Neural cell (in vitro differentiated cells): Measurements from ENCODE around the gene MIAT. TPM values are rescaled to one million over a fixed set of nuclear protein-coding genes. Genes with fewer than 3 reads are reported as not detected.

ENCODE experiments used
- H2AFZ ChIP-seq: fragments of 200-600, 300-800 bp; sonication (generic), shearing (Covaris generic); 2 replicates; pipeline ENCODE4 v1.6.0; 2014; ENCODE audit warnings: low read depth, mild to moderate bottlenecking, antibody characterized with exemption, low read length, moderate library complexity
- H3F3A ChIP-seq: fragments of 200-600 bp; shearing (Covaris generic); 2 replicates; pipeline ENCODE4 v1.6.1; 2016; ENCODE audit warnings: mild to moderate bottlenecking, moderate library complexity, mixed read lengths, antibody characterized with exemption, low read length; ENCODE audit not compliant: insufficient read depth, poor library complexity, severe bottlenecking
- H3K27ac ChIP-seq: fragments of 200-600, 300-800 bp; sonication (generic), shearing (Covaris generic); 2 replicates; pipeline ENCODE4 v1.5.1; 2014; ENCODE audit warnings: mild to moderate bottlenecking, low read length, moderate library complexity
- H3K27me3 ChIP-seq: fragments of 300-800, 200-600 bp; sonication (generic), shearing (Covaris generic); 2 replicates; pipeline ENCODE4 v1.6.0; 2014; ENCODE audit warnings: mild to moderate bottlenecking, low read depth, low read length, moderate library complexity; ENCODE audit not compliant: insufficient read depth
- H3K36me3 ChIP-seq: fragments of 300-800, 200-600 bp; sonication (generic), shearing (Covaris generic); 2 replicates; pipeline ENCODE4 v1.5.1; 2014; ENCODE audit warnings: mild to moderate bottlenecking, antibody characterized with exemption, low read length, moderate library complexity; ENCODE audit not compliant: insufficient read depth
- H3K4me2 ChIP-seq: fragments of 300-800, 200-600 bp; sonication (generic), shearing (Covaris generic); 2 replicates; pipeline ENCODE4 v1.6.0; 2014; ENCODE audit warnings: mild to moderate bottlenecking, low read length
- H3K4me3 ChIP-seq: fragments of 300-800, 200-600 bp; sonication (generic), shearing (Covaris generic); 2 replicates; pipeline ENCODE4 v1.5.1; 2014; ENCODE audit warnings: mild to moderate bottlenecking, low read length, moderate library complexity
- H3K79me2 ChIP-seq: fragments of 200-600 bp; shearing (Covaris generic); replicated peaks from 2 replicates; pipeline ENCODE4 v1.6.0; 2014; ENCODE audit warnings: mild to moderate bottlenecking, low read length, moderate library complexity; ENCODE audit not compliant: insufficient read depth
- H3K9ac ChIP-seq: fragments of 300-800, 200-600 bp; sonication (generic), shearing (Covaris generic); 2 replicates; pipeline ENCODE4 v1.6.1; 2016; ENCODE audit warnings: mild to moderate bottlenecking, low read length, mixed read lengths
- H3K9me2 ChIP-seq: fragments of 200-600 bp; shearing (Covaris generic); 2 replicates; pipeline ENCODE4 v1.6.1; 2016; ENCODE audit warnings: mild to moderate bottlenecking, low read length, mixed read lengths; ENCODE audit not compliant: insufficient read depth
- H3K9me3 ChIP-seq: fragments of 200-600, 300-800 bp; sonication (generic), shearing (Covaris generic); 2 replicates; pipeline ENCODE4 v1.6.1; 2016; ENCODE audit warnings: mild to moderate bottlenecking, mixed run types, low read length, moderate library complexity, mixed read lengths
- H4K20me1 ChIP-seq: fragments of 200-600 bp; shearing (Covaris generic); 2 replicates; pipeline ENCODE4 v1.6.1; 2016; ENCODE audit warnings: mild to moderate bottlenecking, mixed run types; ENCODE audit not compliant: insufficient read depth
- EP300 ChIP-seq: fragments of 450-650 bp; conservative IDR thresholded peaks from 2 replicates; pipeline ENCODE4 v1.6.1; 2014; ENCODE audit warnings: antibody characterized with exemption, mild to moderate bottlenecking, moderate library complexity; ENCODE audit not compliant: poor library complexity, severe bottlenecking
- EZH2 ChIP-seq: fragments of 200-600, 300-800 bp; shearing (Covaris generic), sonication (generic); IDR thresholded peaks from 2 replicates; pipeline ENCODE4 v1.6.1; 2014; ENCODE audit warnings: antibody characterized with exemption, low read length, borderline replicate concordance, mild to moderate bottlenecking; ENCODE audit not compliant: insufficient read depth, poor library complexity, severe bottlenecking
- MXI1 ChIP-seq: fragments of 450-650 bp; conservative IDR thresholded peaks from 2 replicates; pipeline ENCODE4 v1.6.1; 2014; ENCODE audit warnings: antibody characterized with exemption, mild to moderate bottlenecking; ENCODE audit not compliant: poor library complexity, severe bottlenecking
- POLR2AphosphoS5 ChIP-seq: IDR thresholded peaks from 2 replicates; pipeline ENCODE4 v1.6.1; 2012
- RAD21 ChIP-seq: fragments of 450-650 bp; conservative IDR thresholded peaks from 2 replicates; pipeline ENCODE4 v1.6.1; 2014; ENCODE audit warnings: antibody characterized with exemption, mild to moderate bottlenecking, moderate library complexity
- SMC3 ChIP-seq: fragments of 450-650 bp; conservative IDR thresholded peaks from 2 replicates; pipeline ENCODE4 v1.6.1; 2014; ENCODE audit warnings: antibody characterized with exemption, mild to moderate bottlenecking, moderate library complexity; ENCODE audit not compliant: poor library complexity
- TAF1 ChIP-seq: IDR thresholded peaks from 2 replicates; pipeline ENCODE4 v1.6.1; 2012; ENCODE audit warnings: low read depth
- polyA plus RNA-seq: library from polyadenylated mRNA; depleted of rRNA; stranded (reverse); fragments of >200 nt; gene quantifications from 2 replicates; pipeline ENCODE4 v1.2.3, GENCODE V29; 2014
- TF ChIP-seq, protein P1 (sequence below): IDR thresholded peaks from 2 replicates; pipeline ENCODE4 v1.6.1; 2012; ENCODE audit warnings: borderline replicate concordance
- TF ChIP-seq, protein P2 (sequence below): fragments of 450-650 bp; IDR thresholded peaks from 2 replicates; pipeline ENCODE4 v1.5.1; 2014; ENCODE audit warnings: antibody characterized with exemption, mild to moderate bottlenecking, moderate library complexity; ENCODE audit not compliant: poor library complexity, severe bottlenecking

The MIAT gene
- polyA plus RNA-seq, 1 donor from 2014 or later = 529 TPM

DNA sequence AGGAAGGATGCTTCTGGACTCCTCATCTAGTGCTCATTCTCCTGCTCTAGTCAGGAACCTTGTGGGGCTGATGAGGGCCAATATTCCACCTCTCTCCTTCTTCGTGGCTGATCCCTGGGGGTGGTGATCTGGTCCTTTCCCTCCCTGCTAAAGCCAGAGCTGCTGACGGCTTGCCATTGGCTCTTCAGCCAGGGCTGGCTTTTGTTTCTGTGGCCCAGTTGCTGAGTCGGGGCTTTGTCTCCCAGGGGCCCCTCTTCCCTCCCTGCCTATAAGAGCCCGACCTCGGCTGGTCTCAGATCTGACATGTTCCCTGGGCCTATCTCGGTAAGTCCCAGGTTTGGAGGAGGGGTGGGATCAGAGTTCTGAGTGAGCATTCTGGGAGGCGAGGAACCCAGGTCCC is 35.7 kb upstream of the MIAT start, which contains the start of gene CRYBA4:
Gene CRYBA4 (plus strand): TSS at position 301 of the 400 bp plus-strand sequence. CDS start 634 bp downstream, outside the sequence.
- Histone ChIP-seq H3K4me3 (no peak within 1 kb of the TSS), H3F3A (no peaks in the 10 kb centered on the region), H3K79me2 (no peaks in the 10 kb centered on the region), H3K9me2 (no peaks in the 10 kb centered on the region), H3K27me3 (no peaks in the 10 kb centered on the region), H2AFZ (no peak within 1 kb of the TSS), H3K27ac (no peak within 1 kb of the TSS), H3K9ac (no peak within 1 kb of the TSS), H3K36me3 (no peaks in the 10 kb centered on the region), H3K4me2 (no peak within 1 kb of the TSS), H4K20me1 (no peaks in the 10 kb centered on the region), H3K9me3 (no peaks in the 10 kb centered on the region)
- TF ChIP-seq, protein P1, sequence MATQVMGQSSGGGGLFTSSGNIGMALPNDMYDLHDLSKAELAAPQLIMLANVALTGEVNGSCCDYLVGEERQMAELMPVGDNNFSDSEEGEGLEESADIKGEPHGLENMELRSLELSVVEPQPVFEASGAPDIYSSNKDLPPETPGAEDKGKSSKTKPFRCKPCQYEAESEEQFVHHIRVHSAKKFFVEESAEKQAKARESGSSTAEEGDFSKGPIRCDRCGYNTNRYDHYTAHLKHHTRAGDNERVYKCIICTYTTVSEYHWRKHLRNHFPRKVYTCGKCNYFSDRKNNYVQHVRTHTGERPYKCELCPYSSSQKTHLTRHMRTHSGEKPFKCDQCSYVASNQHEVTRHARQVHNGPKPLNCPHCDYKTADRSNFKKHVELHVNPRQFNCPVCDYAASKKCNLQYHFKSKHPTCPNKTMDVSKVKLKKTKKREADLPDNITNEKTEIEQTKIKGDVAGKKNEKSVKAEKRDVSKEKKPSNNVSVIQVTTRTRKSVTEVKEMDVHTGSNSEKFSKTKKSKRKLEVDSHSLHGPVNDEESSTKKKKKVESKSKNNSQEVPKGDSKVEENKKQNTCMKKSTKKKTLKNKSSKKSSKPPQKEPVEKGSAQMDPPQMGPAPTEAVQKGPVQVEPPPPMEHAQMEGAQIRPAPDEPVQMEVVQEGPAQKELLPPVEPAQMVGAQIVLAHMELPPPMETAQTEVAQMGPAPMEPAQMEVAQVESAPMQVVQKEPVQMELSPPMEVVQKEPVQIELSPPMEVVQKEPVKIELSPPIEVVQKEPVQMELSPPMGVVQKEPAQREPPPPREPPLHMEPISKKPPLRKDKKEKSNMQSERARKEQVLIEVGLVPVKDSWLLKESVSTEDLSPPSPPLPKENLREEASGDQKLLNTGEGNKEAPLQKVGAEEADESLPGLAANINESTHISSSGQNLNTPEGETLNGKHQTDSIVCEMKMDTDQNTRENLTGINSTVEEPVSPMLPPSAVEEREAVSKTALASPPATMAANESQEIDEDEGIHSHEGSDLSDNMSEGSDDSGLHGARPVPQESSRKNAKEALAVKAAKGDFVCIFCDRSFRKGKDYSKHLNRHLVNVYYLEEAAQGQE = no peak
- TF ChIP-seq TAF1 = no peak
- no peak for TF ChIP-seq EZH2
- TF ChIP-seq RAD21 = no peak
- TF ChIP-seq SMC3 = no peak
- TF ChIP-seq, protein P2, sequence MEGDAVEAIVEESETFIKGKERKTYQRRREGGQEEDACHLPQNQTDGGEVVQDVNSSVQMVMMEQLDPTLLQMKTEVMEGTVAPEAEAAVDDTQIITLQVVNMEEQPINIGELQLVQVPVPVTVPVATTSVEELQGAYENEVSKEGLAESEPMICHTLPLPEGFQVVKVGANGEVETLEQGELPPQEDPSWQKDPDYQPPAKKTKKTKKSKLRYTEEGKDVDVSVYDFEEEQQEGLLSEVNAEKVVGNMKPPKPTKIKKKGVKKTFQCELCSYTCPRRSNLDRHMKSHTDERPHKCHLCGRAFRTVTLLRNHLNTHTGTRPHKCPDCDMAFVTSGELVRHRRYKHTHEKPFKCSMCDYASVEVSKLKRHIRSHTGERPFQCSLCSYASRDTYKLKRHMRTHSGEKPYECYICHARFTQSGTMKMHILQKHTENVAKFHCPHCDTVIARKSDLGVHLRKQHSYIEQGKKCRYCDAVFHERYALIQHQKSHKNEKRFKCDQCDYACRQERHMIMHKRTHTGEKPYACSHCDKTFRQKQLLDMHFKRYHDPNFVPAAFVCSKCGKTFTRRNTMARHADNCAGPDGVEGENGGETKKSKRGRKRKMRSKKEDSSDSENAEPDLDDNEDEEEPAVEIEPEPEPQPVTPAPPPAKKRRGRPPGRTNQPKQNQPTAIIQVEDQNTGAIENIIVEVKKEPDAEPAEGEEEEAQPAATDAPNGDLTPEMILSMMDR = no peak
- no peak for TF ChIP-seq EP300
- TF ChIP-seq POLR2AphosphoS5 = no peak
- no peak for TF ChIP-seq MXI1

GRCh38 chr22:26623984-26624383 is 33.4 kb upstream of the MIAT start:
- Histone ChIP-seq H3K79me2 (no peaks in the 10 kb centered on the region), H3K27ac (no peak overlapping the region), H3K9me2 (no peaks in the 10 kb centered on the region), H3K4me3 (no peak overlapping the region), H3K4me2 (no peak overlapping the region), H3K9ac (no peak overlapping the region), H3K27me3 (no peaks in the 10 kb centered on the region), H3K36me3 (no peaks in the 10 kb centered on the region), H2AFZ (no peak overlapping the region), H3K9me3 (no peaks in the 10 kb centered on the region), H4K20me1 (no peaks in the 10 kb centered on the region), H3F3A (no peaks in the 10 kb centered on the region)
- TF ChIP-seq POLR2AphosphoS5 = no peak

DNA sequence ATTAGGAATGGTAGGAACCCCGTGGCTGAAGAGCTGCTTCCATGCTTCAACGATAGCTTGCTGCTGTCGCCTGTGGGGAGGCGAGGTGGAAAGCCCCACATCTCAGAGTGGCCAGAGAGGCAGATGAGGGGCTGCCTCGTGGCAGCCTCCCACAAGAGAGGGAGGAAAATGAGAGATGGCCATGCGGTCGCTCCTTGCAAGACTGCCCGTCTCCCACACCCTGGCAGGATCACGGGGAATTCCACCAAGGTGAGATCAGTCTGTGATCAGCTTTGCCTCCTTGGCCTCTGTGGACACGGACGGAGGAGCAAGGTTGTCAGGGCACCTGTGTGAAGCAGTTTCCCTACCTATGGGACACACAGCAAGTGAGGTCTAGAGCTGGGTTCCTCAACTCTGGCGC is 32.6 kb upstream of the MIAT start:
- no peaks in the 10 kb centered on the region for H4K20me1 ChIP-seq
- H3K4me3 ChIP-seq = no peak overlapping the region
- H3K36me3 ChIP-seq = no peaks in the 10 kb centered on the region
- no peaks in the 10 kb centered on the region for H3K27me3 ChIP-seq
- no peaks in the 10 kb centered on the region for H3K9me2 ChIP-seq
- no peak for TF ChIP-seq SMC3
- no peak for TF ChIP-seq EP300
- no peak for TF ChIP-seq POLR2AphosphoS5
- no peak for TF ChIP-seq RAD21
- TF ChIP-seq, protein P1 = no peak
- TF ChIP-seq, protein P2 = no peak
- no peak for TF ChIP-seq TAF1
- no peak for TF ChIP-seq MXI1
- TF ChIP-seq EZH2 = no peak
- no peak overlapping the region for H2AFZ ChIP-seq
- H3K9ac ChIP-seq = no peak overlapping the region
- H3K27ac ChIP-seq = no peak overlapping the region
- no peaks in the 10 kb centered on the region for H3K9me3 ChIP-seq
- no peak overlapping the region for H3K4me2 ChIP-seq
- H3F3A ChIP-seq = no peaks in the 10 kb centered on the region
- H3K79me2 ChIP-seq = no peaks in the 10 kb centered on the region
